Prostate gland (tissue), 2 donors: Measurements from ENCODE around the gene NCOA3. TPM values are rescaled to one million over a fixed set of nuclear protein-coding genes. Genes with fewer than 3 reads are reported as not detected.

Experiments used
- small RNA-seq, 2 donors: library from RNA; depleted of rRNA; stranded (forward); fragments of <200 nt; gene quantifications; one replicate each; pipeline ENCODE3, GENCODE V24; 2016
- total RNA-seq, 2 donors: library from RNA; depleted of rRNA; stranded (reverse); fragments of >200 nt; gene quantifications; one replicate each; pipeline ENCODE4 v1.1.0, GENCODE V29; 2016

Gene NCOA3
- total RNA-seq, 2 donors from 2014 or later: 21.6 to 35.6 TPM

Small RNA genes within 50 kb of the gene (small RNA-seq; reads per million reads assigned to genes)
- 0 reads per million in 2 donors for gene RNU6-497P
- gene RNU6-563P: 0 reads per million in 2 donors

Other genes starting within 250 kb of the NCOA3 start
- 10 to 100 TPM; 19.9 to 70.9 TPM for gene ZMYND8, start 145.2 kb upstream of the NCOA3 start, total RNA-seq